ENCODE results near the gene LHX6. TPM values are rescaled to one million over a fixed set of nuclear protein-coding genes. Genes with fewer than 3 reads are reported as not detected.

LHX6 gene
- total and polyA plus RNA-seq, 9 of the 15 experiments (the other 6 are each of a cell fraction or from before 2014, with no cell fraction given): 2.8 to 16.3 (median 7.9) TPM

DNA sequence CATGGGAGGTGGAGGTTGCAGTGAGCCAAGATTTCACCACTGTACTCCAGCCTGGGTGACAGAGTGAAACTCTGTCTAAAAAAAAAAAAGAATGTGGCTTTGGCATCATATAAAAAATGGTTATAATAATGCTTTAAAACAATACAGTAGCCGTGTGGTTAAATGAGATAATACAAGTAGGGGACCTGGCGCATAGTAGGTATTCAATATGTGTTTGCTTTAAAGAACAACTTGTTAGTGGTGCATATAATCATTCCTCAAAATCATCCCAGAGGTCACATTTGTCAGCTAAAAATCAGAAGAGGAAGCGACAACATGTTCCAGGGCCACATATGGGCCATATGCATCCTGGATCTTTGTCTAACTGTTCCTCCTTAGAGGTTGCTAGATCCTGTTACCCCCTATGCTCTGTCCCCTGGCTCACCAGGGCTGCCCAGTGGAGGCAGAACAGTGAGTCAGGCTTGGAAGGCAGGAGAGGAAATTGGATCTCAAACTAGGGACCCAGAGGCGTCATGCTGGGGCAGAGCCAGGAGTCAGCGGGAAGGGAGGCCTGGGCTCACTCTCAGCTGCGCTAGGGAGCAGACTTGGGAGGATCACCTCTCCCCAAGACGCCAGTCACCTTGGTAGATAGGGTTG lies 27.7 kb downstream of the LHX6 start:
- no peak overlapping the region for H2AFZ ChIP-seq (ENCODE audit: low read depth, low read length)
- in situ Hi-C loops (cut with MboI) (no loop called here), intact Hi-C loops (cut with micrococcal nuclease) (no loop called here)
- POLR2A ChIA-PET: interaction anchor here (0.6 to 1.1 kb wide), 2 partner anchors 22 to 589 kb away, joined by 3 to 4 read pairs; no protein-coding TSS in a partner anchor
- no TSS peak for BruUV-seq (replicated peaks)
- H3K9me3 ChIP-seq (replicated peaks; ENCODE audit: control insufficient read depth, insufficient read depth, low read depth, low read length): no peaks in the 10 kb centered on the region
- H3K36me3 ChIP-seq (ENCODE audit: control insufficient read depth, insufficient read depth, low read length): peaks cover 31% of the 10 kb centered on the region; the same call in 2 of the 3 replicates
- H3K4me1 ChIP-seq (replicated peaks in 1 of 2; ENCODE audit: control insufficient read depth in 2 of 2, insufficient read depth in 2 of 2, low read length in 2 of 2): no peaks in the 10 kb centered on the region
- 75% methylated on average over 7 of the region's 7 CpGs for WGBS (ENCODE audit: insufficient coverage, low coverage, missing lambda C conversion rate)
- H3K4me2 ChIP-seq (ENCODE audit: insufficient read depth, low read length): no peak overlapping the region
- CTCF ChIA-PET (ENCODE audit: low intra/inter-chr PET ratio): no interaction called here
- H3K4me3 ChIP-seq: no peak overlapping the region
- H4K20me1 ChIP-seq (replicated peaks; ENCODE audit: control insufficient read depth, insufficient read depth, low read length): 0 out of 2 replicates have a peak, but pooled peaks cover 4% of the 10 kb centered on the region
- peaks cover under 1% of the 10 kb centered on the region for H3K9me1 ChIP-seq (ENCODE audit: control insufficient read depth, insufficient read depth, low read length)
- no peak overlapping the region for H3K27ac ChIP-seq (ENCODE audit: extremely low read depth, low read depth, low read length)
- H3K9ac ChIP-seq (ENCODE audit: insufficient read depth in 1 of 2, low read depth in 2 of 2, low read length in 2 of 2): no peak overlapping the region
- H3K79me2 ChIP-seq (ENCODE audit: control insufficient read depth, insufficient read depth, low read length): no peaks in the 10 kb centered on the region
- FAIRE-seq (no peak), ATAC-seq (no peak), DNase-seq (ENCODE audit: extremely low read depth in 1 of 4, low spot score in 3 of 4) (no peak)
- TF ChIP-seq ZNF512 (tag; IDR thresholded peaks at IDR 0.05) (no peak), ZKSCAN1 (IDR thresholded peaks at IDR 0.05; ENCODE audit: low read depth, low read length) (peak; percentile 84)
- no peaks in the 10 kb centered on the region for H3K27me3 ChIP-seq (ENCODE audit: control insufficient read depth in 2 of 2, insufficient read depth in 2 of 2, low read length in 2 of 2)

DNA sequence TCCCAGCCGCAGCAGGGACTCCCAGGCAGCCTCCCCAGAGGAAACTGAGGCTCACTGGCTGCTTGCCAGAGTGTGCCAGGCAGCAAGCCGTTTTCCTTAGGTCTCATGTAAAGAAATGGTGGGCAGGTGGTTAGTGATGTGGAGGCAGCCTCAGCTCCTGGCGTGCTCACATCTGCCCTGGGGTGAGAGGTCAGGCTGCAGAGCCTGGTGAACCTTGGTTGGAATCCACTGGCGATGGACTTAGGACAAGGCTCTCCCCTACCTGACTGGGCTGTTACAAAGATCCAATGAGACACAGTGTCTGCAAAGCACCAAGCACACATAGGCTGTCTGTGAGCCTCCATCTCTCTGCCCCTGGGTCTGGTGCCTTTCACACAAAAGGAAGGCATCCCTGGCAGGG lies 30.9 kb downstream of the LHX6 start:
- Histone ChIP-seq H4K20me1 (replicated peaks; ENCODE audit: control insufficient read depth, insufficient read depth, low read length) (no peaks in the 10 kb centered on the region), H3K9me1 (ENCODE audit: control insufficient read depth, insufficient read depth, low read length) (peaks cover 2% of the 10 kb centered on the region), H2AFZ (ENCODE audit: low read depth, low read length) (no peak overlapping the region), H3K27ac (ENCODE audit: extremely low read depth, low read depth, low read length) (no peak overlapping the region), H3K9me3 (replicated peaks; ENCODE audit: control insufficient read depth, insufficient read depth, low read depth, low read length) (no peaks in the 10 kb centered on the region), H3K27me3 (ENCODE audit: control insufficient read depth in 2 of 2, insufficient read depth in 2 of 2, low read length in 2 of 2) (no peaks in the 10 kb centered on the region), H3K79me2 (ENCODE audit: control insufficient read depth, insufficient read depth, low read length) (no peaks in the 10 kb centered on the region), H3K4me2 (ENCODE audit: insufficient read depth, low read length) (no peak overlapping the region), H3K4me3 (no peak overlapping the region), H3K36me3 (ENCODE audit: control insufficient read depth, insufficient read depth, low read length) (peaks cover 7% of the 10 kb centered on the region; the same call in 2 of the 3 replicates), H3K4me1 (replicated peaks in 1 of 2; ENCODE audit: control insufficient read depth in 2 of 2, insufficient read depth in 2 of 2, low read length in 2 of 2) (no peaks in the 10 kb centered on the region), H3K9ac (ENCODE audit: insufficient read depth in 1 of 2, low read depth in 2 of 2, low read length in 2 of 2) (no peak overlapping the region)
- POLR2A ChIA-PET: interaction anchor here (1.0 kb wide), 1 partner anchor 9 kb away, joined by 3 read pairs; no protein-coding TSS in a partner anchor
- no peak for DNase-seq (ENCODE audit: extremely low read depth in 1 of 4, low spot score in 3 of 4)
- no peak for ATAC-seq
- no peak for FAIRE-seq
- in situ Hi-C loops (cut with MboI): no loop called here
- CTCF ChIA-PET (ENCODE audit: low intra/inter-chr PET ratio): no interaction called here
- no TSS peak for BruUV-seq (replicated peaks)
- WGBS (ENCODE audit: insufficient coverage, low coverage, missing lambda C conversion rate): 63% methylated on average over 4 of the region's 4 CpGs
- intact Hi-C loops (cut with micrococcal nuclease): no loop called here
- TF ChIP-seq, protein P1, sequence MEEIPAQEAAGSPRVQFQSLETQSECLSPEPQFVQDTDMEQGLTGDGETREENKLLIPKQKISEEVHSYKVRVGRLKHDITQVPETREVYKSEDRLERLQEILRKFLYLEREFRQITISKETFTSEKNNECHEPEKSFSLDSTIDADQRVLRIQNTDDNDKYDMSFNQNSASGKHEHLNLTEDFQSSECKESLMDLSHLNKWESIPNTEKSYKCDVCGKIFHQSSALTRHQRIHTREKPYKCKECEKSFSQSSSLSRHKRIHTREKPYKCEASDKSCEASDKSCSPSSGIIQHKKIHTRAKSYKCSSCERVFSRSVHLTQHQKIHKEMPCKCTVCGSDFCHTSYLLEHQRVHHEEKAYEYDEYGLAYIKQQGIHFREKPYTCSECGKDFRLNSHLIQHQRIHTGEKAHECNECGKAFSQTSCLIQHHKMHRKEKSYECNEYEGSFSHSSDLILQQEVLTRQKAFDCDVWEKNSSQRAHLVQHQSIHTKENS (CRISPR knock-in tag; IDR thresholded peaks at IDR 0.05): no peak
- TF ChIP-seq ARID1B (IDR thresholded peaks at IDR 0.05) (no peak), NFIC (IDR thresholded peaks at IDR 0.05) (peak; percentile 39; the same call in 1 of the 2 replicates), HNRNPL (IDR thresholded peaks at IDR 0.05; ENCODE audit: low read depth, low read length) (no peak)

All from K562 (cell line).